Lung (tissue), 12 donors: Measurements from ENCODE around the gene SLC25A26. TPM values are rescaled to one million over a fixed set of nuclear protein-coding genes. Genes with fewer than 3 reads are reported as not detected.

Experiments used
- ATAC-seq: fragments of 200-7000 bp; cut with Tn5 transposase; one replicate; pipeline ENCODE4 v1.9.1; 2020; ENCODE audit warnings: moderate number of reproducible peaks; ENCODE audit not compliant: insufficient read depth, low FRiP score
- DNase-seq, 3 donors: peaks; one replicate each; pipeline ENCODE4 v3.0.0-alpha.2; 2013 to 2017
- H3K27ac ChIP-seq, 2 donors: one replicate each; pipeline ENCODE4 v1.5.1; 2013; ENCODE audit warnings: mild to moderate bottlenecking in 2 of 2, moderate library complexity in 2 of 2, control low read depth in 1 of 2, inconsistent platforms in 1 of 2, low read depth in 1 of 2, low read length in 1 of 2
- H3K27me3 ChIP-seq, 3 donors: one replicate each; pipeline ENCODE4 v1.5.1; 2013; ENCODE audit warnings: low read length in 2 of 3; ENCODE audit not compliant: control insufficient read depth in 3 of 3, insufficient read depth in 3 of 3
- H3K36me3 ChIP-seq, 4 donors: one replicate each; pipeline ENCODE4 v1.5.1; 2013; ENCODE audit warnings: low read length in 4 of 4, mild to moderate bottlenecking in 1 of 4, moderate library complexity in 1 of 4; ENCODE audit not compliant: control insufficient read depth in 4 of 4, insufficient read depth in 4 of 4
- H3K4me1 ChIP-seq, 5 donors: one replicate each; pipeline ENCODE4 v1.5.1; 2013; ENCODE audit warnings: low read length in 5 of 5, mild to moderate bottlenecking in 2 of 5, moderate library complexity in 1 of 5; ENCODE audit not compliant: control insufficient read depth in 5 of 5, insufficient read depth in 5 of 5
- H3K4me3 ChIP-seq: one replicate; pipeline ENCODE4 v1.5.1; 2013; ENCODE audit warnings: mild to moderate bottlenecking, control low read depth, moderate library complexity
- H3K9ac ChIP-seq, 2 donors: one replicate each; pipeline ENCODE4 v1.5.1; 2013; ENCODE audit warnings: low read length in 2 of 2, control low read depth in 1 of 2; ENCODE audit not compliant: insufficient read depth in 1 of 2
- H3K9me3 ChIP-seq, 4 donors: one replicate each; pipeline ENCODE4 v1.5.1; 2013; ENCODE audit warnings: low read length in 3 of 4, mild to moderate bottlenecking in 1 of 4, moderate library complexity in 1 of 4; ENCODE audit not compliant: control insufficient read depth in 4 of 4, insufficient read depth in 3 of 4
- CTCF ChIP-seq: IDR thresholded peaks from 2 replicates; pipeline ENCODE4 v1.5.1; 2012; ENCODE audit warnings: mild to moderate bottlenecking; ENCODE audit errors: control extremely low read depth, extremely low read depth
- WGBS, 2 donors: extraction: QIAGEN DNeasy Blood & Tissue Kit; methylation state at CpG; one replicate each; pipeline ENCODE4 v1.1.7; 2013; 5-methylcytosine and 5-hydroxymethylcytosine counted together
- polyA plus RNA-seq, 2 donors: library from polyadenylated mRNA; stranded (reverse); fragments of 200-250 nt; gene quantifications; one replicate each; pipeline ENCODE4 v1.2.1, GENCODE V29; 2013
- total RNA-seq, 2 donors: library from RNA; depleted of rRNA in 1 of 2; stranded (reverse); fragments of >200 nt in 1 of 2; gene quantifications; one replicate each; pipeline ENCODE4 v1.2.1, GENCODE V29; 2014 to 2021
- donor health status: control.
- donor health status: control.
- donor health status: Bipolar disorder and iron deficiency.
- donor health status: healthy.
- donor health status: DM: yes; HTN: yes; CAD: no.

SLC25A26 gene
- total and polyA plus RNA-seq, 4 donors, result 10.4 to 18.0 (median 14.9) TPM

GRCh38 chr3:66396161-66396760 lies 175.5 kb downstream of the SLC25A26 start:
- H3K4me3 ChIP-seq, result no peak overlapping the region
- no peak overlapping the region for H3K9ac ChIP-seq
- H3K4me1 ChIP-seq, result peaks cover 0 to 10% (median 5%) of the 10 kb centered on the region in 5 donors
- H3K27me3 ChIP-seq, result no peaks in the 10 kb centered on the region
- peaks cover 0 to 2% (median 0%) of the 10 kb centered on the region in 4 donors for H3K9me3 ChIP-seq
- TF ChIP-seq CTCF, result no peak
- ATAC-seq (no peak), DNase-seq (no peak)
- H3K36me3 ChIP-seq, result peaks cover 2 to 44% (median 29%) of the 10 kb centered on the region in 4 donors
- 92 to 96% methylated on average over 13 of the region's 13 CpGs for WGBS, 2 donors
- no peak overlapping the region for H3K27ac ChIP-seq

- H3K27me3 ChIP-seq, result no peaks in the 10 kb centered on the region
- no peak overlapping the region for H3K4me3 ChIP-seq
- H3K4me1 ChIP-seq, result peaks cover 0 to 10% (median 5%) of the 10 kb centered on the region in 5 donors
- H3K9ac ChIP-seq, result no peak overlapping the region
- H3K36me3 ChIP-seq, result peaks cover 2 to 48% (median 28%) of the 10 kb centered on the region in 4 donors
- DNase-seq (no peak), ATAC-seq (no peak)
- H3K27ac ChIP-seq, result no peak overlapping the region
- H3K9me3 ChIP-seq, result peaks cover 0 to 2% (median 0%) of the 10 kb centered on the region in 4 donors
- TF ChIP-seq CTCF, result no peak
- WGBS, 2 donors, result 97 to 99% methylated on average over 9 of the region's 9 CpGs
Observed at GRCh38 chr3:66396888-66397287, 176.1 kb downstream of the SLC25A26 start.

- 49 to 64% methylated on average over 2 of the region's 2 CpGs for WGBS, 2 donors
- no peak for DNase-seq
- ATAC-seq, result no peak
Observed at GRCh38 chr3:66397745-66398144, 176.9 kb downstream of the SLC25A26 start.

More at GRCh38 chr3:66397745-66398144, 176.9 kb downstream of the SLC25A26 start:
- no peak overlapping the region for H3K4me3 ChIP-seq
- H3K27me3 ChIP-seq, result no peaks in the 10 kb centered on the region
- peaks cover 2 to 51% (median 23%) of the 10 kb centered on the region in 4 donors for H3K36me3 ChIP-seq
- no peak overlapping the region for H3K9ac ChIP-seq
- no peak for TF ChIP-seq CTCF
- H3K9me3 ChIP-seq, result peaks cover 0 to 2% (median 0%) of the 10 kb centered on the region in 4 donors
- H3K27ac ChIP-seq, result no peak overlapping the region
- H3K4me1 ChIP-seq, result peaks cover 0 to 9% (median 5%) of the 10 kb centered on the region in 5 donors
